Liver (tissue), 9 donors: ENCODE data around the gene VAV3. TPM values are rescaled to one million over a fixed set of nuclear protein-coding genes. Genes with fewer than 3 reads are reported as not detected.

Experiments
- DNase-seq: peaks from one replicate; pipeline ENCODE4 v3.0.0-alpha.2; 2017; ENCODE audit warnings: low spot score
- H3K27ac ChIP-seq, 2 donors: one replicate each; pipeline ENCODE4 v1.7.0; 2013; ENCODE audit warnings: inconsistent platforms in 2 of 2, low read length in 2 of 2, control low read depth in 1 of 2, low read depth in 1 of 2, mild to moderate bottlenecking in 1 of 2
- H3K27me3 ChIP-seq, 4 donors: one replicate each; pipeline versions ENCODE4 v1.6.1 to v1.7.0; 2013; ENCODE audit warnings: low read length in 3 of 4, inconsistent platforms in 1 of 4, mild to moderate bottlenecking in 1 of 4, moderate library complexity in 1 of 4; ENCODE audit not compliant: control insufficient read depth in 4 of 4, insufficient read depth in 4 of 4
- H3K36me3 ChIP-seq, 4 donors: one replicate each; pipeline versions ENCODE4 v1.6.1 to v1.7.0; 2013; ENCODE audit warnings: low read length in 3 of 4, mild to moderate bottlenecking in 3 of 4, low read depth in 1 of 4, moderate library complexity in 1 of 4; ENCODE audit not compliant: control insufficient read depth in 4 of 4, insufficient read depth in 3 of 4
- H3K4me1 ChIP-seq, 4 donors: one replicate each; pipeline versions ENCODE4 v1.6.1 to v1.7.0; 2013; ENCODE audit warnings: low read length in 3 of 4, mild to moderate bottlenecking in 3 of 4, moderate library complexity in 1 of 4; ENCODE audit not compliant: control insufficient read depth in 4 of 4, insufficient read depth in 4 of 4
- H3K4me3 ChIP-seq, 3 donors: one replicate each; pipeline versions ENCODE4 v1.6.1 to v1.7.0; 2013; ENCODE audit warnings: low read length in 3 of 3, control low read depth in 1 of 3, low read depth in 1 of 3, mild to moderate bottlenecking in 1 of 3
- H3K9ac ChIP-seq, 2 donors: one replicate each; pipeline ENCODE4 v1.7.0; 2013; ENCODE audit warnings: low read length in 2 of 2, mild to moderate bottlenecking in 2 of 2, moderate library complexity in 2 of 2, control low read depth in 1 of 2, low read depth in 1 of 2
- H3K9me3 ChIP-seq, 4 donors: one replicate each; pipeline versions ENCODE4 v1.6.1 to v1.7.0; 2013; ENCODE audit warnings: low read length in 3 of 4; ENCODE audit not compliant: control insufficient read depth in 4 of 4
- ATF3 ChIP-seq: IDR thresholded peaks from 2 replicates; pipeline ENCODE4 v1.6.1; 2016; ENCODE audit warnings: antibody characterized with exemption
- CTCF ChIP-seq: fragments of 150-350 bp; IDR thresholded peaks from 2 replicates; pipeline ENCODE4 v1.5.1; 2017; ENCODE audit warnings: improper control_type of control experiment, low read depth, low read length; ENCODE audit not compliant: missing input control
- EGR1 ChIP-seq, 2 donors: IDR thresholded peaks; 2 replicates each; pipeline ENCODE4 v1.6.1; 2016 to 2018; ENCODE audit warnings: antibody characterized with exemption in 2 of 2, low read depth in 2 of 2
- FOXA1 ChIP-seq: IDR thresholded peaks from 2 replicates; pipeline ENCODE4 v1.6.1; 2016; ENCODE audit warnings: antibody characterized with exemption
- FOXA2 ChIP-seq: IDR thresholded peaks from 2 replicates; pipeline ENCODE4 v1.6.1; 2016; ENCODE audit warnings: antibody characterized with exemption
- GABPA ChIP-seq, 2 donors: IDR thresholded peaks in 1 of 2; conservative IDR thresholded peaks in 1 of 2; 2 replicates each; pipeline ENCODE4 v1.6.1; 2016; ENCODE audit warnings: antibody characterized with exemption in 2 of 2, mild to moderate bottlenecking in 1 of 2, moderate library complexity in 1 of 2
- HNF4A ChIP-seq, 2 donors: conservative IDR thresholded peaks; 2 replicates each; pipeline ENCODE4 v1.6.1; 2016; ENCODE audit warnings: antibody characterized with exemption in 2 of 2, mild to moderate bottlenecking in 2 of 2
- HNF4G ChIP-seq: IDR thresholded peaks from 2 replicates; pipeline ENCODE4 v1.6.1; 2016; ENCODE audit warnings: antibody characterized with exemption
- JUND ChIP-seq, 2 donors: IDR thresholded peaks; 2 replicates each; pipeline ENCODE4 v1.6.1; 2016; ENCODE audit warnings: antibody characterized with exemption in 2 of 2
- MAX ChIP-seq: IDR thresholded peaks from 2 replicates; pipeline ENCODE4 v1.6.1; 2016; ENCODE audit warnings: antibody characterized with exemption
- NR2F2 ChIP-seq: IDR thresholded peaks from 2 replicates; pipeline ENCODE4 v1.6.1; 2016; ENCODE audit warnings: antibody characterized with exemption
- RAD21 ChIP-seq, 2 donors: IDR thresholded peaks; 2 replicates each; pipeline ENCODE4 v1.6.1; 2016; ENCODE audit warnings: antibody characterized with exemption in 2 of 2, mild to moderate bottlenecking in 2 of 2
- REST ChIP-seq: IDR thresholded peaks from 2 replicates; pipeline ENCODE4 v1.6.1; 2016; ENCODE audit warnings: antibody characterized with exemption, mild to moderate bottlenecking
- RXRA ChIP-seq, 2 donors: IDR thresholded peaks; 2 replicates each; pipeline ENCODE4 v1.6.1; 2017 to 2018; ENCODE audit warnings: antibody characterized with exemption in 2 of 2, mild to moderate bottlenecking in 1 of 2
- SP1 ChIP-seq: IDR thresholded peaks from 2 replicates; pipeline ENCODE4 v1.6.1; 2018; ENCODE audit warnings: antibody characterized with exemption, mild to moderate bottlenecking
- TAF1 ChIP-seq: conservative IDR thresholded peaks from 2 replicates; pipeline ENCODE4 v1.6.1; 2016; ENCODE audit warnings: antibody characterized with exemption, mild to moderate bottlenecking
- YY1 ChIP-seq: IDR thresholded peaks from 2 replicates; pipeline ENCODE4 v1.6.1; 2016; ENCODE audit warnings: antibody characterized with exemption, mild to moderate bottlenecking
- ZBTB33 ChIP-seq: IDR thresholded peaks from 2 replicates; pipeline ENCODE4 v1.6.1; 2016; ENCODE audit warnings: antibody characterized with exemption
- WGBS: extraction: QIAGEN DNeasy Blood & Tissue Kit; methylation state at CpG from one replicate; pipeline ENCODE4 v1.1.7; 2013; 5-methylcytosine and 5-hydroxymethylcytosine counted together
- polyA plus RNA-seq, 2 donors: library from polyadenylated mRNA; stranded (reverse) in 1 of 2; unstranded in 1 of 2; fragments of 200-250 nt in 1 of 2; fragments of >200 nt in 1 of 2; fragmentation: Nextera tagmentation in 1 of 2; extraction: Ambion mirVana in 1 of 2; gene quantifications; one replicate each; pipeline versions ENCODE4 v1.2.1 to v1.2.3, GENCODE V29; 2013 to 2015
- total RNA-seq, 2 donors: library from RNA; depleted of rRNA; stranded (reverse); fragments of >200 nt; gene quantifications; one replicate each; pipeline ENCODE4 v1.2.3, GENCODE V29; 2014
- donor health status: healthy.
- donor health status: healthy.
- donor health status: healthy.
- donor health status: healthy.
- donor health status: healthy.

VAV3 gene
- total and polyA plus RNA-seq, 4 donors = 0.46 to 4.8 (median 2.7) TPM

- no peaks in the 10 kb centered on the region for H3K36me3 ChIP-seq
- WGBS = 97% methylated on average over 1 of the region's 1 CpG
- DNase-seq = no peak
Observed at GRCh38 chr1:107594536-107594935, 370.4 kb downstream of the VAV3 start.

More at GRCh38 chr1:107594536-107594935, 370.4 kb downstream of the VAV3 start:
- H3K9ac ChIP-seq = no peak overlapping the region
- H3K4me1 ChIP-seq = peaks cover 0 to 2% (median under 1%) of the 10 kb centered on the region in 4 donors
- no peak overlapping the region for H3K27ac ChIP-seq
- no peaks in the 10 kb centered on the region for H3K9me3 ChIP-seq
- TF ChIP-seq HNF4G (no peak), NR2F2 (no peak), SP1 (no peak), JUND (IDR thresholded peaks at IDR 0.05) (no peak), FOXA2 (no peak), GABPA (IDR thresholded peaks at IDR 0.05 in 1 of 2, conservative IDR thresholded peaks at IDR 0.05 in 1 of 2) (no peak), MAX (no peak), ATF3 (no peak), TAF1 (no peak), YY1 (no peak), EGR1 (IDR thresholded peaks at IDR 0.05; ENCODE audit: low read depth in 2 of 2) (no peak), REST (no peak), CTCF (no peak), RAD21 (IDR thresholded peaks at IDR 0.05) (no peak), FOXA1 (no peak), HNF4A (conservative IDR thresholded peaks at IDR 0.05) (no peak), ZBTB33 (no peak), RXRA (IDR thresholded peaks at IDR 0.05) (no peak)
- no peak overlapping the region for H3K4me3 ChIP-seq
- H3K27me3 ChIP-seq = no peaks in the 10 kb centered on the region
